Tibial nerve (tissue), 4 donors: ENCODE data around the gene TFAP2B. TPM values are rescaled to one million over a fixed set of nuclear protein-coding genes. Genes with fewer than 3 reads are reported as not detected.

Experiments used
- DNase-seq, 2 donors: peaks; one replicate each; pipeline ENCODE4 v3.0.0-alpha.2; 2019; ENCODE audit warnings: low spot score in 2 of 2
- H3K27ac ChIP-seq, 4 donors: fragments of 200-600 bp; sonication (generic) in 3 of 4; one replicate each; pipeline ENCODE4 v1.5.1; 2017 to 2019; ENCODE audit warnings: mild to moderate bottlenecking in 1 of 4
- H3K27me3 ChIP-seq, 2 donors: fragments of 200-600 bp; sonication (generic) in 1 of 2; one replicate each; pipeline versions ENCODE4 v1.5.1 to v1.6.0; 2017 to 2019
- H3K36me3 ChIP-seq, 3 donors: fragments of 200-600 bp; sonication (generic); one replicate each; pipeline ENCODE4 v1.5.1; 2018 to 2019
- H3K4me1 ChIP-seq, 4 donors: fragments of 200-600 bp; sonication (generic) in 3 of 4; one replicate each; pipeline ENCODE4 v1.5.1; 2017 to 2019
- H3K4me3 ChIP-seq, 4 donors: fragments of 200-600 bp; sonication (generic) in 3 of 4; one replicate each; pipeline ENCODE4 v1.5.1; 2017 to 2019; ENCODE audit warnings: mild to moderate bottlenecking in 1 of 4, moderate library complexity in 1 of 4
- H3K9me3 ChIP-seq, 4 donors: fragments of 200-600 bp; sonication (generic) in 3 of 4; one replicate each; pipeline ENCODE4 v1.5.1; 2017 to 2019
- CTCF ChIP-seq, 5 experiments: fragments of 200-600 bp in 3 of 5; fragments of 450-650 bp in 2 of 5; sonication (generic) in 3 of 5; IDR thresholded peaks; one replicate each; pipeline ENCODE4 v1.5.1; 2016 to 2019; ENCODE audit warnings: antibody characterized with exemption in 5 of 5, mild to moderate bottlenecking in 3 of 5, moderate library complexity in 2 of 5
- EP300 ChIP-seq, 2 donors: sonication (generic); formaldehyde crosslinking; IDR thresholded peaks; one replicate each; pipeline ENCODE4 v1.6.1; 2017; ENCODE audit warnings: antibody characterized with exemption in 2 of 2, mild to moderate bottlenecking in 1 of 2
- POLR2A ChIP-seq, 2 donors: fragments of 450-650 bp; IDR thresholded peaks; one replicate each; pipeline ENCODE4 v1.6.1; 2017; ENCODE audit warnings: antibody characterized with exemption in 2 of 2, mild to moderate bottlenecking in 2 of 2, moderate library complexity in 2 of 2
- whole genome bisulfite sequencing, 2 donors: methylation state at CpG; one replicate each; pipeline ENCODE4 v1.1.5; 2018; 5-methylcytosine and 5-hydroxymethylcytosine counted together
- total RNA-seq, 4 donors: library from RNA; depleted of rRNA; stranded (reverse); fragments of >200 nt; gene quantifications; one replicate each; pipeline ENCODE4 v1.1.0, GENCODE V29; 2016

TFAP2B gene
- total RNA-seq, 4 donors from 2014 or later, result 0.22 to 1.2 TPM; not detected in 2

DNA sequence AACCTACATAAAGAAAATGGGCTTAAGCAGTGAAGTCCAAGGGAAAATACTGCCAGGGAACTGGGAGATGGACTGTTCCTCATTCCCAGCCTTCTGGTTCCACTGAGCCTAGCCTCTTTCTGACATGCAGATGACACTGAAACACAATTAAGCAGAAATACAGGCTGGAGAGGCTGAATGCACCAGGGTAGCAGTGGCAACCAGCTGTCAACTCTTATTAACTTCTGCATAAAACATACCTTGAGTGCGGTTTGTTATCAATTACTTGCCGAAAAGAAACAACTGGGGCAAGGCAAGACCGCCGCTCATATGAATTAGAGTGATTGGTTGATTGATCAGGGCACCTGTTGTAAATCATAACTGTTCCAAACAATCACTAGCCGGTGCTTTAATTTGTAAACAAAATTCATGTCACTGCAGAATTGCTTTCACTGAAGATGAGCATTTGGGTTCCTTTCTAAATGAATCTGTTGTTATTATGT is 16.3 kb downstream of the TFAP2B start:
- no peak overlapping the region for H3K4me3 ChIP-seq
- peaks cover 3 to 78% of the 10 kb centered on the region in 2 donors for H3K27me3 ChIP-seq
- H3K27ac ChIP-seq, result no peak overlapping the region
- H3K4me1 ChIP-seq, result peaks cover 0 to 5% (median 0%) of the 10 kb centered on the region in 4 donors
- H3K36me3 ChIP-seq, result no peaks in the 10 kb centered on the region
- DNase-seq, result no peak
- H3K9me3 ChIP-seq, result no peaks in the 10 kb centered on the region
- TF ChIP-seq CTCF (IDR thresholded peaks at IDR 0.05) (no peak), POLR2A (IDR thresholded peaks at IDR 0.05) (no peak), EP300 (IDR thresholded peaks at IDR 0.05) (no peak)
- WGBS, 2 donors, result 60 to 70% methylated on average over 5 of the region's 5 CpGs

DNA sequence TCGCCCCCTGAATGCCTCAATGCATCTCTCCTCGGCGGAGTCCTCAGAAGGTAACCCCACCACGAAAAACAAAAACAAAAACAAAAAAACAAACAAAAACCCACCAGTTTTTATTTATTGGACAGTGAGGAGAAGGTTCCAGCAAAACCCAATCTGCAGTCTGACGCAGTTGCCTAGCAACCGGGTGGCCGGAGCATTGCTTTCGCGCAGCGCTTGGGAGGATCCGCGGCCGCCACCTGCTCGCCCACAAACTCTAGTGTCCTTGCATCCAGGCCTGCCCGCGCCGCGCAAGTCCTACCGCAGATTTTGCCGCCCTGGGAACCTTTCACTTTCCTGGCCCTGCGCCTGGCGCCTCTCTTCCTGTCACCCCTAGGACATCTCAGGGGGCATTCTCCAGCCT is 17.6 kb downstream of the TFAP2B start:
- Histone ChIP-seq H3K4me3 (no peak overlapping the region), H3K27ac (no peak overlapping the region), H3K27me3 (peaks cover 3 to 78% of the 10 kb centered on the region in 2 donors), H3K36me3 (no peaks in the 10 kb centered on the region), H3K4me1 (peaks cover 0 to 5% (median 0%) of the 10 kb centered on the region in 4 donors), H3K9me3 (no peaks in the 10 kb centered on the region)
- WGBS, 2 donors, result 42 to 51% methylated on average over 22 of the region's 22 CpGs
- TF ChIP-seq POLR2A (IDR thresholded peaks at IDR 0.05), result no peak
- no peak for TF ChIP-seq CTCF (IDR thresholded peaks at IDR 0.05)
- TF ChIP-seq EP300 (IDR thresholded peaks at IDR 0.05), result no peak
- DNase-seq, result no peak

- Histone ChIP-seq H3K27ac (no peak overlapping the region), H3K4me3 (no peak overlapping the region), H3K4me1 (peaks cover 0 to 5% (median 0%) of the 10 kb centered on the region in 4 donors), H3K9me3 (no peaks in the 10 kb centered on the region), H3K36me3 (no peaks in the 10 kb centered on the region), H3K27me3 (peaks cover 3 to 79% of the 10 kb centered on the region in 2 donors)
- 26 to 33% methylated on average over 14 of the region's 14 CpGs for WGBS, 2 donors
- TF ChIP-seq EP300 (IDR thresholded peaks at IDR 0.05) (no peak), POLR2A (IDR thresholded peaks at IDR 0.05) (no peak), CTCF (IDR thresholded peaks at IDR 0.05) (no peak)
- DNase-seq, result no peak
These were observed 19.1 kb downstream of the TFAP2B start for GRCh38 chr6:50837589-50838445.

DNA sequence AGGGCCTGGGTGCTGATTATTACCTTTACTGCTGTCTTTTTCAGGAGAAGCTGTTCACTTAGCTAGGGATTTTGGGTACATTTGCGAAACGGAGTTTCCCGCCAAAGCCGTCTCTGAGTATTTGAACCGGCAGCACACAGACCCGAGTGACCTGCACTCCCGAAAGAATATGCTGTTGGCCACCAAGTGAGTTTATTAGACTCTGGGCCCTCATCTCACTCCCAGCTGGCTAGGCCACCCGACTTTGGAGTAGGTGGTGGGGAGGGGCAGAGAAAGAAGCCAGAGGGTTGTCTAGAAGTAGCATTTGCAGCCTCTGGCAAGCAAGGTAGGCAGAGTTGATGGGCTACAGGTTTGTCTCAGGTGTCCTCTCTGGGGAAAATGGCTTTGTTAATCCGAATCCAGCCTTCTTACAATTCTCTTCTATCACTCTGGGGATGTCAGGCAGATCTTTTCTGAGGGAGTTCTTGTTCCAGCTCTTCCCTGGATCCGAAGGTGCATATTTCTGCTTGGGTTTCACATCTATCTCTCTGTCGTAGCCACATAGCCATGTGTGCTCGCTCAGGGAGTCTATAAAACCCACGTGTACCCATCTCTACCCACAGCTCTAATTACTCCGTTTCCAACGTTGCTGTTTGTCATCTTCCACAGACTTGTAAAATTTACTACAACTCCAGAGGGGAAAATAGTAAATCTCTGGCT is 21.6 kb downstream of the TFAP2B start:
- H3K27me3 ChIP-seq, result peaks cover 3 to 92% of the 10 kb centered on the region in 2 donors
- no peak overlapping the region for H3K27ac ChIP-seq
- H3K9me3 ChIP-seq, result no peaks in the 10 kb centered on the region
- peaks cover 0 to 5% (median 0%) of the 10 kb centered on the region in 4 donors for H3K4me1 ChIP-seq
- no peak for DNase-seq
- 37 to 41% methylated on average over 15 of the region's 15 CpGs for WGBS, 2 donors
- H3K4me3 ChIP-seq, result no peak overlapping the region
- H3K36me3 ChIP-seq, result no peaks in the 10 kb centered on the region
- TF ChIP-seq CTCF (IDR thresholded peaks at IDR 0.05) (no peak), EP300 (IDR thresholded peaks at IDR 0.05) (no peak), POLR2A (IDR thresholded peaks at IDR 0.05) (no peak)

DNA sequence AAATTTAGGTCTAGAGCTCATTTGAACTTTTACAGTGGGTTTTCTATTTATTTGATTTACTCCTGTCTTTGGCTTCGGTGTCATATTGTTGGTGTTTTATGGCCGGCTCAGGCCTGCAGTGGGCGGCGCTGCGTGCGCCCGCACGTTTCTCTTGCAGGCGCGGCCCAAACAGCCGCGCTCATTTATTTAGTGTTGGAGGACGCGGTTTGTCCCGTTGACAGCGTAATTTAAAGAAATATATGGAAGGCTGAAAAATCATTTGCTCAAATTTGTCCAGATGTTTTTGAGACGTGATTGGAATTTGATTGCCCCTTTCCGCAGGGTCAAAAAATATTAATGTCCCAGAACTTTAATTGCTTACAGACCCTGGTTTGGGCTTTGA is 22.1 kb downstream of the TFAP2B start:
- no peaks in the 10 kb centered on the region for H3K9me3 ChIP-seq
- WGBS, 2 donors, result 31 to 35% methylated on average over 18 of the region's 18 CpGs
- no peaks in the 10 kb centered on the region for H3K36me3 ChIP-seq
- H3K4me3 ChIP-seq, result no peak overlapping the region
- no peak for TF ChIP-seq CTCF (IDR thresholded peaks at IDR 0.05)
- TF ChIP-seq POLR2A (IDR thresholded peaks at IDR 0.05), result no peak
- no peak for TF ChIP-seq EP300 (IDR thresholded peaks at IDR 0.05)
- no peak for DNase-seq
- H3K27me3 ChIP-seq, result peaks cover 3 to 92% of the 10 kb centered on the region in 2 donors
- H3K4me1 ChIP-seq, result peaks cover 0 to 5% (median 0%) of the 10 kb centered on the region in 4 donors
- H3K27ac ChIP-seq, result no peak overlapping the region
